H1 (cell line): ENCODE measurements around the gene ANP32D. TPM values are rescaled to one million over a fixed set of nuclear protein-coding genes. Genes with fewer than 3 reads are reported as not detected.

Experiments used
- CTCF ChIA-PET: fragments of 300-600 bp; sonication (Branson Sonifier 250); formaldehyde crosslinking; loops from one replicate; lab custom pipeline; 2021; ENCODE audit not compliant: partially characterized antibody; lab: Charles Lee
- POLR2A ChIA-PET: fragments of 300-600 bp; sonication (Branson Sonifier 250); formaldehyde crosslinking; loops from one replicate; lab custom pipeline; 2021; ENCODE audit warnings: inconsistent platforms; ENCODE audit not compliant: partially characterized antibody; lab: Charles Lee
- DNase-seq, 2 experiments: peaks; one replicate each; pipeline versions ENCODE4 v3.0.0 to v3.0.0-alpha.2; 2010 to 2022; ENCODE audit warnings: low spot score in 2 of 2, low read depth in 1 of 2, mixed read lengths in 1 of 2
- FAIRE-seq: peaks from 2 replicates; lab custom pipeline; 2011; peaks lifted over from hg19 to GRCh38; lab: Jason Lieb, UNC
- H2AFZ ChIP-seq: 2 replicates; pipeline ENCODE4 v1.8.1; 2012; ENCODE audit warnings: low read length, inconsistent platforms
- H2AK5ac ChIP-seq: 2 replicates; pipeline ENCODE4 v1.6.1; 2013; ENCODE audit warnings: low read depth, low read length
- H2BK120ac ChIP-seq: replicated peaks from 2 replicates; pipeline ENCODE3; 2013; ENCODE audit warnings: low read depth, low read length, inconsistent platforms
- H2BK12ac ChIP-seq: 2 replicates; pipeline ENCODE4 v1.6.1; 2013; ENCODE audit warnings: low read depth, low read length
- H2BK15ac ChIP-seq: 2 replicates; pipeline ENCODE4 v1.6.1; 2013; ENCODE audit warnings: low read length
- H2BK20ac ChIP-seq: 2 replicates; pipeline ENCODE4 v1.6.1; 2013; ENCODE audit warnings: low read length
- H2BK5ac ChIP-seq: 2 replicates; pipeline ENCODE4 v1.6.1; 2013; ENCODE audit warnings: low read depth, low read length
- H3K14ac ChIP-seq: 2 replicates; pipeline ENCODE4 v1.6.1; 2013; ENCODE audit warnings: inconsistent platforms; ENCODE audit not compliant: insufficient read length
- H3K18ac ChIP-seq: 2 replicates; pipeline ENCODE4 v1.6.1; 2013; ENCODE audit warnings: low read length; ENCODE audit errors: extremely low read depth
- H3K23ac ChIP-seq: 2 replicates; pipeline ENCODE4 v1.6.1; 2013; ENCODE audit warnings: inconsistent platforms; ENCODE audit not compliant: insufficient read length
- H3K23me2 ChIP-seq: 2 replicates; pipeline ENCODE4 v1.6.1; 2013; ENCODE audit warnings: low read depth, low read length
- H3K27ac ChIP-seq: 2 replicates; pipeline ENCODE4 v1.6.1; 2011; ENCODE audit warnings: low read depth, low read length, inconsistent platforms
- H3K27me3 ChIP-seq, 4 experiments: replicated peaks in 1 of 4; 1 replicate in 1 of 4; 2 replicates in 3 of 4; pipeline versions ENCODE4 v1.6.1 to v1.8.1; 2011 to 2013; ENCODE audit warnings: low read length in 3 of 4, mild to moderate bottlenecking in 3 of 4, inconsistent platforms in 2 of 4, mixed read lengths in 2 of 4, moderate library complexity in 1 of 4; ENCODE audit not compliant: control insufficient read depth in 3 of 4, insufficient read depth in 3 of 4; ENCODE audit errors: extremely low read depth in 1 of 4
- H3K36me3 ChIP-seq, 4 experiments: 2 replicates each; pipeline versions ENCODE4 v1.6.1 to v1.8.1; 2011 to 2013; ENCODE audit warnings: mild to moderate bottlenecking in 4 of 4, low read length in 3 of 4, moderate library complexity in 2 of 4, control low read depth in 1 of 4, inconsistent platforms in 1 of 4; ENCODE audit not compliant: insufficient read depth in 4 of 4, control insufficient read depth in 2 of 4
- H3K4ac ChIP-seq: replicated peaks from 2 replicates; pipeline ENCODE3; 2013; ENCODE audit warnings: low read length, low read depth, mixed read lengths, inconsistent platforms; ENCODE audit not compliant: insufficient read length
- H3K4me1 ChIP-seq, 4 experiments: replicated peaks in 1 of 4; 1 replicate in 1 of 4; 2 replicates in 3 of 4; pipeline versions ENCODE4 v1.6.1 to v1.8.1; 2011 to 2013; ENCODE audit warnings: low read length in 3 of 4, inconsistent platforms in 2 of 4, mixed read lengths in 1 of 4; ENCODE audit not compliant: insufficient read depth in 4 of 4, control insufficient read depth in 3 of 4
- H3K4me2 ChIP-seq, 2 experiments: 2 replicates each; pipeline versions ENCODE4 v1.6.1 to v1.8.1; 2011 to 2013; ENCODE audit warnings: low read depth in 2 of 2, low read length in 2 of 2, control low read depth in 1 of 2, inconsistent platforms in 1 of 2, mild to moderate bottlenecking in 1 of 2; ENCODE audit not compliant: insufficient read depth in 1 of 2
- H3K4me3 ChIP-seq, 4 experiments: fragments of 200-600, 300-600 bp in 1 of 4; sonication (generic), shearing (Covaris generic), sonication (Bioruptor Twin) in 1 of 4; 2 replicates each; pipeline versions ENCODE4 v1.5.1 to v1.8.1; 2011 to 2016; ENCODE audit warnings: low read length in 4 of 4, low read depth in 3 of 4, control low read depth in 2 of 4, inconsistent platforms in 2 of 4, mild to moderate bottlenecking in 2 of 4, mixed read lengths in 1 of 4, moderate library complexity in 1 of 4; ENCODE audit not compliant: insufficient read depth in 2 of 4; ENCODE audit errors: extremely low read depth in 1 of 4
- H3K56ac ChIP-seq: replicated peaks from 2 replicates; pipeline ENCODE3; 2013; ENCODE audit warnings: low read depth, mild to moderate bottlenecking, mixed read lengths, low read length, inconsistent platforms; ENCODE audit not compliant: insufficient read length
- H3K79me1 ChIP-seq: 2 replicates; pipeline ENCODE4 v1.6.1; 2013; ENCODE audit warnings: low read depth, low read length, control low read depth
- H3K79me2 ChIP-seq, 2 experiments: 2 replicates each; pipeline versions ENCODE4 v1.6.1 to v1.8.1; 2012 to 2013; ENCODE audit warnings: low read length in 2 of 2, mild to moderate bottlenecking in 2 of 2, inconsistent platforms in 1 of 2; ENCODE audit not compliant: insufficient read depth in 2 of 2, control insufficient read depth in 1 of 2
- H3K9ac ChIP-seq, 4 experiments: replicated peaks in 1 of 4; 1 replicate in 1 of 4; 2 replicates in 3 of 4; pipeline versions ENCODE4 v1.6.1 to v1.8.1; 2011 to 2013; ENCODE audit warnings: low read depth in 3 of 4, low read length in 3 of 4, control low read depth in 2 of 4, mild to moderate bottlenecking in 2 of 4, moderate library complexity in 2 of 4, inconsistent platforms in 1 of 4; ENCODE audit errors: extremely low read depth in 1 of 4
- H3K9me3 ChIP-seq, 2 experiments: 2 replicates each; pipeline versions ENCODE4 v1.6.1 to v1.8.1; 2012 to 2013; ENCODE audit warnings: mild to moderate bottlenecking in 2 of 2, moderate library complexity in 2 of 2, control low read depth in 1 of 2, inconsistent platforms in 1 of 2, low read depth in 1 of 2, low read length in 1 of 2, mixed read lengths in 1 of 2; ENCODE audit not compliant: insufficient read depth in 2 of 2
- H4K20me1 ChIP-seq, 2 experiments: replicated peaks in 1 of 2; 2 replicates each; pipeline versions ENCODE3 to v1.8.1; 2011 to 2013; ENCODE audit warnings: inconsistent platforms in 2 of 2, low read length in 2 of 2, mild to moderate bottlenecking in 1 of 2; ENCODE audit not compliant: insufficient read depth in 2 of 2, control insufficient read depth in 1 of 2
- H4K5ac ChIP-seq: 2 replicates; pipeline ENCODE4 v1.6.1; 2013; ENCODE audit warnings: low read length, low read depth, mixed read lengths, inconsistent platforms; ENCODE audit not compliant: insufficient read length
- H4K8ac ChIP-seq: 2 replicates; pipeline ENCODE4 v1.8.0; 2013; ENCODE audit warnings: mild to moderate bottlenecking, moderate library complexity, low read length, inconsistent platforms; ENCODE audit not compliant: insufficient read depth; ENCODE audit errors: extremely low read depth
- H4K91ac ChIP-seq: replicated peaks from 2 replicates; pipeline ENCODE3; 2013; ENCODE audit warnings: low read length, mixed read lengths, inconsistent platforms; ENCODE audit not compliant: insufficient read length
- CHD1 ChIP-seq: IDR thresholded peaks from 2 replicates; pipeline ENCODE4 v1.6.1; 2012; ENCODE audit warnings: low read depth, low read length, improper control_type of control experiment
- RAD21 ChIP-seq, 2 experiments: IDR thresholded peaks in 1 of 2; conservative IDR thresholded peaks in 1 of 2; 2 replicates each; pipeline ENCODE4 v1.6.1; 2011; ENCODE audit warnings: low read depth in 2 of 2, low read length in 2 of 2, improper control_type of control experiment in 1 of 2, inconsistent platforms in 1 of 2, mild to moderate bottlenecking in 1 of 2, moderate library complexity in 1 of 2
- SP4 ChIP-seq: IDR thresholded peaks from 2 replicates; pipeline ENCODE4 v1.6.1; 2012; ENCODE audit warnings: low read length, inconsistent platforms
- WGBS, 2 experiments: shearing (Covaris generic) in 1 of 2; methylation state at CpG; one replicate each; pipeline versions ENCODE4 v1.1.6 to v1.1.7; 2013 to 2015; ENCODE audit warnings: low lambda C conversion rate in 2 of 2, mixed read lengths in 2 of 2, inconsistent platforms in 1 of 2, low coverage in 1 of 2, missing lambda C conversion rate in 1 of 2; ENCODE audit not compliant: insufficient replicate concordance in 2 of 2, insufficient coverage in 1 of 2, insufficient read length in 1 of 2; ENCODE audit errors: extremely low coverage in 1 of 2, missing lambda C conversion rate in 1 of 2; 5-methylcytosine and 5-hydroxymethylcytosine counted together
- polyA plus RNA-seq, 7 experiments: library from polyadenylated mRNA; depleted of rRNA in 3 of 7; stranded (reverse) in 5 of 7; unstranded in 2 of 7; fragments of >200 nt in 5 of 7; fragments of 200-250 nt in 2 of 7; gene quantifications; 1 replicate in 5 of 7; 2 replicates in 1 of 7; 4 replicates in 1 of 7; pipeline versions ENCODE4 v1.2.1 to v1.2.3, GENCODE V29; 2011 to 2013; ENCODE audit warnings: missing spikeins in 2 of 7, mixed read lengths in 2 of 7
- total RNA-seq: library from RNA; stranded (reverse); fragmentation: NEBNext Ultra II Directional; extraction: Animal tissue kit (Norgen Biotek cat#: 25700); gene quantifications from 2 replicates; pipeline ENCODE4 v1.2.1, GENCODE V29; 2021
- TF ChIP-seq, protein P1 (sequence below), 3 experiments: IDR thresholded peaks; 1 replicate in 2 of 3; 2 replicates in 1 of 3; pipeline versions ENCODE4 v1.5.1 to v1.6.1; 2011; ENCODE audit warnings: low read length in 3 of 3, mild to moderate bottlenecking in 3 of 3, inconsistent platforms in 2 of 3, low read depth in 1 of 3, moderate library complexity in 1 of 3; ENCODE audit not compliant: insufficient read depth in 1 of 3; ENCODE audit errors: control extremely low read depth in 1 of 3

ANP32D gene
- total and polyA plus RNA-seq, 2 of the 8 experiments (the other 6 are each of a cell fraction or from before 2014, with no cell fraction given): not detected

DNA sequence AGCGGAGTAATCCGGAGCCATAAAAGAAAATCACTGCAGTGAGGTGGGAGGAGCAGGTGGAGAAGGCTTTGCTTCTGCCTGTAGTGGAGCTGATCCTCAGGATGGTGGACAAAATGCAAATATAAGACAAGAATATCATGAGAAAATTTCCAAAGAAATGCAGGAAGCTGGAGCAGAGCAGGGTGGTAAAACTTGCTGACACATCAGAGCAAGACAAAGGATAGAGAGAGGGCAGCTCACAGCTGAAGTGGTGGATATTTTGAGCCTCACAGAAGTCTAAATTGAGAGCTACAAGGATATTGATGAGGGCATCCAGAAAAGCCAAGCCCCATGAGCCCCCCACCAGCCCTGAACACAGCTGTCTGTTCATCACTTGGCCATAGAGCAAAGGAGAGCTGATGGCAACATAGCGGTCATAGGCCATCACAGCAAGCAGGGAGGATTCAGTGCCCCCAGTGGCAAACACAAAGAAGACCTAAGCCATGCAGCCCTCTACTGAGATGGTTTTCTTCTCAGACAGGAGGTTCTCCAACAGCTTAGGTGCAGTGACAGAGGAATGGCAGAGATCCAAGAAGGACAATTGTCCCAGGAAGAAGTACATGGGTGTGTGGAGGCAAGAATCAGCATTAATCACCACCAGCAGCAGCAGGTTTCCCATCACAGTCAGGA is 30.0 kb upstream of the ANP32D start:
- Histone ChIP-seq H2BK5ac (no peak overlapping the region), H3K23ac (no peak overlapping the region), H2BK20ac (no peak overlapping the region), H3K4me3 (no peak overlapping the region), H3K23me2 (no peaks in the 10 kb centered on the region), H2BK120ac (no peak overlapping the region), H2BK15ac (no peak overlapping the region), H3K36me3 (no peaks in the 10 kb centered on the region), H3K18ac (no peak overlapping the region), H2AK5ac (no peak overlapping the region), H3K79me1 (no peaks in the 10 kb centered on the region), H4K20me1 (no peaks in the 10 kb centered on the region), H3K4ac (no peak overlapping the region), H2BK12ac (no peak overlapping the region), H3K4me2 (no peak overlapping the region), H3K56ac (no peak overlapping the region), H3K27ac (no peak overlapping the region), H3K27me3 (no peaks in the 10 kb centered on the region), H3K14ac (no peak overlapping the region), H3K79me2 (no peaks in the 10 kb centered on the region), H3K4me1 (peaks cover 0 to 4% (median 0%) of the 10 kb centered on the region in 4 experiments; a peak in 2 of 7 replicates), H4K5ac (no peak overlapping the region), H4K91ac (no peak overlapping the region), H3K9me3 (peaks cover 0 to 4% of the 10 kb centered on the region in 2 experiments; a peak in 1 of 4 replicates), H4K8ac (no peak overlapping the region), H2AFZ (0 out of 2 replicates have a peak overlapping the region, but pooled peaks have one; percentile 72), H3K9ac (no peak overlapping the region)
- CTCF ChIA-PET: interaction anchor here (0.8 to 1.5 kb wide), 2 partner anchors 13 to 155 kb away, joined by 3 to 5 read pairs; no protein-coding TSS in a partner anchor
- WGBS, 2 experiments: 79% methylated on average over 3 of the region's 3 CpGs; no CpG with 5 or more reads in 1 of the 2 experiments
- FAIRE-seq (no peak), DNase-seq (no peak)
- POLR2A ChIA-PET: no interaction called here
- TF ChIP-seq SP4 (no peak), CHD1 (no peak), RAD21 (IDR thresholded peaks at IDR 0.05 in 1 of 2, conservative IDR thresholded peaks at IDR 0.05 in 1 of 2; ENCODE audit: low read depth in 2 of 2, low read length in 2 of 2) (peak in 1 of 2 experiments; percentile 14; a peak in 2 of 4 replicates)
- TF ChIP-seq, protein P1, sequence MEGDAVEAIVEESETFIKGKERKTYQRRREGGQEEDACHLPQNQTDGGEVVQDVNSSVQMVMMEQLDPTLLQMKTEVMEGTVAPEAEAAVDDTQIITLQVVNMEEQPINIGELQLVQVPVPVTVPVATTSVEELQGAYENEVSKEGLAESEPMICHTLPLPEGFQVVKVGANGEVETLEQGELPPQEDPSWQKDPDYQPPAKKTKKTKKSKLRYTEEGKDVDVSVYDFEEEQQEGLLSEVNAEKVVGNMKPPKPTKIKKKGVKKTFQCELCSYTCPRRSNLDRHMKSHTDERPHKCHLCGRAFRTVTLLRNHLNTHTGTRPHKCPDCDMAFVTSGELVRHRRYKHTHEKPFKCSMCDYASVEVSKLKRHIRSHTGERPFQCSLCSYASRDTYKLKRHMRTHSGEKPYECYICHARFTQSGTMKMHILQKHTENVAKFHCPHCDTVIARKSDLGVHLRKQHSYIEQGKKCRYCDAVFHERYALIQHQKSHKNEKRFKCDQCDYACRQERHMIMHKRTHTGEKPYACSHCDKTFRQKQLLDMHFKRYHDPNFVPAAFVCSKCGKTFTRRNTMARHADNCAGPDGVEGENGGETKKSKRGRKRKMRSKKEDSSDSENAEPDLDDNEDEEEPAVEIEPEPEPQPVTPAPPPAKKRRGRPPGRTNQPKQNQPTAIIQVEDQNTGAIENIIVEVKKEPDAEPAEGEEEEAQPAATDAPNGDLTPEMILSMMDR (IDR thresholded peaks at IDR 0.05; ENCODE audit: control extremely low read depth in 1 of 3, insufficient read depth in 1 of 3, low read depth in 1 of 3, low read length in 3 of 3): peak; percentile 35 to 44 (median 37)
